HCT116 (cell line): ENCODE measurements around the gene ADK. TPM values are rescaled to one million over a fixed set of nuclear protein-coding genes. Genes with fewer than 3 reads are reported as not detected.
"Not testable (repeated sequence)": the region's sequence is repeated elsewhere in the genome, so short reads cannot be mapped to it uniquely, and the experiment has no call there.

Experiments used
- ATAC-seq: fragments of 200-7000 bp; cut with Tn5 transposase; 2 replicates; pipeline ENCODE4 v1.9.1; 2020; ENCODE audit warnings: mild to moderate bottlenecking, moderate library complexity
- BruUV-seq: library from RNA; stranded (reverse); fragments of 400-500 nt; replicated peaks from 2 replicates; lab custom pipeline; 2021; lab: Mats Ljungman, UMichigan
- CTCF ChIA-PET: fragments of 300-600 bp; sonication (Branson Sonifier 250); formaldehyde crosslinking; loops from one replicate; lab custom pipeline; 2021; ENCODE audit warnings: antibody characterized with exemption; lab: Charles Lee
- POLR2A ChIA-PET: fragments of 300-600, 350-600 bp; sonication (Branson Sonifier 250); formaldehyde crosslinking; loops from one replicate; lab custom pipeline; 2021; ENCODE audit warnings: antibody characterized with exemption; lab: Charles Lee
- RAD21 ChIA-PET, 2 experiments: fragments of 300-600 bp; sonication (Branson Sonifier 250); formaldehyde crosslinking; loops; one replicate each; lab custom pipeline; 2023; ENCODE audit warnings: low total read pairs in 2 of 2; ENCODE audit not compliant: uncharacterized antibody in 2 of 2, unreplicated experiment in 2 of 2, low non-redundant PET in 1 of 2; lab: Charles Lee
- DNase-seq: peaks from one replicate; pipeline ENCODE4 v3.0.0-alpha.2; 2010; ENCODE audit warnings: low read depth, low spot score
- H2AFZ ChIP-seq: fragments of 200-600 bp; shearing (Covaris generic), sonication (generic); 2 replicates; pipeline ENCODE4 v1.6.1; 2017; ENCODE audit warnings: low read depth, mixed run types, mixed read lengths, antibody characterized with exemption, low read length; ENCODE audit not compliant: poor library complexity, severe bottlenecking
- H3K27ac ChIP-seq: 2 replicates; pipeline ENCODE4 v1.5.1; 2012; ENCODE audit warnings: low read depth, low read length
- H3K27me3 ChIP-seq: fragments of 200-600 bp; sonication (generic); 2 replicates; pipeline ENCODE4 v1.6.1; 2016; ENCODE audit warnings: mixed run types, low read length, mixed read lengths; ENCODE audit not compliant: insufficient read depth
- H3K36me3 ChIP-seq, 2 experiments: fragments of 200-500 bp in 1 of 2; fragments of 200-600 bp in 1 of 2; sonication (Bioruptor generic) in 1 of 2; sonication (generic) in 1 of 2; 2 replicates each; pipeline versions ENCODE4 v1.5.1 to v1.6.1; 2014 to 2016; ENCODE audit warnings: low read length in 2 of 2, inconsistent platforms in 1 of 2, mixed read lengths in 1 of 2, mixed run types in 1 of 2; ENCODE audit not compliant: insufficient read depth in 2 of 2, control insufficient read depth in 1 of 2
- H3K4me1 ChIP-seq, 2 experiments: fragments of 200-600 bp in 1 of 2; sonication (generic) in 1 of 2; 2 replicates each; pipeline versions ENCODE4 v1.5.1 to v1.6.1; 2012 to 2017; ENCODE audit warnings: low read length in 2 of 2, inconsistent platforms in 1 of 2, mild to moderate bottlenecking in 1 of 2, mixed read lengths in 1 of 2, mixed run types in 1 of 2, moderate library complexity in 1 of 2; ENCODE audit not compliant: insufficient read depth in 2 of 2, control insufficient read depth in 1 of 2
- H3K4me2 ChIP-seq: fragments of 200-600 bp; sonication (generic); 2 replicates; pipeline ENCODE4 v1.6.1; 2017; ENCODE audit warnings: mixed run types, low read length, mixed read lengths
- H3K4me3 ChIP-seq, 2 experiments: fragments of 200-600 bp in 1 of 2; sonication (generic) in 1 of 2; replicated peaks in 1 of 2; 2 replicates each; pipeline ENCODE4 v1.5.1; 2011 to 2016; ENCODE audit warnings: low read length in 2 of 2, control low read depth in 1 of 2, low read depth in 1 of 2, mild to moderate bottlenecking in 1 of 2, mixed read lengths in 1 of 2, mixed run types in 1 of 2
- H3K79me2 ChIP-seq: fragments of 200-600 bp; sonication (generic); 2 replicates; pipeline ENCODE4 v1.6.1; 2017; ENCODE audit warnings: mild to moderate bottlenecking, mixed run types, low read length, moderate library complexity, mixed read lengths; ENCODE audit not compliant: insufficient read depth
- H3K9ac ChIP-seq: fragments of 200-600 bp; sonication (generic); 2 replicates; pipeline ENCODE4 v1.6.1; 2016; ENCODE audit warnings: low read length, mixed read lengths
- H3K9me2 ChIP-seq: fragments of 200-600 bp; sonication (generic), shearing (Covaris generic); 2 replicates; pipeline ENCODE4 v1.6.1; 2017; ENCODE audit warnings: mixed run types, mild to moderate bottlenecking, moderate library complexity; ENCODE audit not compliant: insufficient read depth
- H3K9me3 ChIP-seq, 2 experiments: fragments of 200-500 bp in 1 of 2; fragments of 200-600 bp in 1 of 2; sonication (Bioruptor generic) in 1 of 2; sonication (generic) in 1 of 2; 2 replicates each; pipeline ENCODE4 v1.6.1; 2014 to 2017; ENCODE audit warnings: low read length in 2 of 2, mixed read lengths in 2 of 2, inconsistent platforms in 1 of 2, low read depth in 1 of 2, mild to moderate bottlenecking in 1 of 2, mixed run types in 1 of 2, moderate library complexity in 1 of 2; ENCODE audit not compliant: control insufficient read depth in 1 of 2, insufficient read depth in 1 of 2
- H4K20me1 ChIP-seq: fragments of 200-600 bp; sonication (generic), shearing (Covaris generic); 2 replicates; pipeline ENCODE4 v1.6.1; 2017; ENCODE audit warnings: mixed run types, mild to moderate bottlenecking, moderate library complexity; ENCODE audit not compliant: insufficient read depth
- EZH2 ChIP-seq: fragments of 200-600 bp; sonication (generic); IDR thresholded peaks from 2 replicates; pipeline ENCODE4 v1.6.1; 2017; ENCODE audit warnings: antibody characterized with exemption, mixed run types
- EZH2phosphoT487 ChIP-seq: fragments of 200-600 bp; IDR thresholded peaks from 2 replicates; pipeline ENCODE4 v1.6.1; 2018; ENCODE audit warnings: antibody characterized with exemption, borderline replicate concordance
- POLR2A ChIP-seq: IDR thresholded peaks from 2 replicates; pipeline ENCODE4 v1.7.0; 2011; ENCODE audit warnings: borderline replicate concordance; ENCODE audit not compliant: insufficient read depth, insufficient read length; ENCODE audit errors: extremely low read depth
- SP1 ChIP-seq: IDR thresholded peaks from 2 replicates; pipeline ENCODE4 v1.6.1; 2012; ENCODE audit warnings: low read depth
- ZNF274 ChIP-seq: fragments of 200-500 bp; sonication (Bioruptor generic); IDR thresholded peaks from 2 replicates; pipeline ENCODE4 v1.6.1; 2014; ENCODE audit warnings: mild to moderate bottlenecking, low read depth, low read length, inconsistent platforms
- intact Hi-C: fragments of 100-400 bp; cut with micrococcal nuclease; formaldehyde crosslinking; loops from 2 replicates; pipeline ENCODE4 v1.10.0; 2022
- total RNA-seq: library from RNA; stranded (reverse); gene quantifications from one replicate; pipeline ENCODE4 v1.2.1, GENCODE V29; 2021; ENCODE audit not compliant: unreplicated experiment
- TF ChIP-seq, protein P1 (sequence below): IDR thresholded peaks from 2 replicates; pipeline ENCODE4 v1.6.1; 2012; ENCODE audit warnings: low read depth

Gene ADK
- total RNA-seq, 1 experiment from 2014 or later = 55.0 TPM

- TF ChIP-seq, protein P1, sequence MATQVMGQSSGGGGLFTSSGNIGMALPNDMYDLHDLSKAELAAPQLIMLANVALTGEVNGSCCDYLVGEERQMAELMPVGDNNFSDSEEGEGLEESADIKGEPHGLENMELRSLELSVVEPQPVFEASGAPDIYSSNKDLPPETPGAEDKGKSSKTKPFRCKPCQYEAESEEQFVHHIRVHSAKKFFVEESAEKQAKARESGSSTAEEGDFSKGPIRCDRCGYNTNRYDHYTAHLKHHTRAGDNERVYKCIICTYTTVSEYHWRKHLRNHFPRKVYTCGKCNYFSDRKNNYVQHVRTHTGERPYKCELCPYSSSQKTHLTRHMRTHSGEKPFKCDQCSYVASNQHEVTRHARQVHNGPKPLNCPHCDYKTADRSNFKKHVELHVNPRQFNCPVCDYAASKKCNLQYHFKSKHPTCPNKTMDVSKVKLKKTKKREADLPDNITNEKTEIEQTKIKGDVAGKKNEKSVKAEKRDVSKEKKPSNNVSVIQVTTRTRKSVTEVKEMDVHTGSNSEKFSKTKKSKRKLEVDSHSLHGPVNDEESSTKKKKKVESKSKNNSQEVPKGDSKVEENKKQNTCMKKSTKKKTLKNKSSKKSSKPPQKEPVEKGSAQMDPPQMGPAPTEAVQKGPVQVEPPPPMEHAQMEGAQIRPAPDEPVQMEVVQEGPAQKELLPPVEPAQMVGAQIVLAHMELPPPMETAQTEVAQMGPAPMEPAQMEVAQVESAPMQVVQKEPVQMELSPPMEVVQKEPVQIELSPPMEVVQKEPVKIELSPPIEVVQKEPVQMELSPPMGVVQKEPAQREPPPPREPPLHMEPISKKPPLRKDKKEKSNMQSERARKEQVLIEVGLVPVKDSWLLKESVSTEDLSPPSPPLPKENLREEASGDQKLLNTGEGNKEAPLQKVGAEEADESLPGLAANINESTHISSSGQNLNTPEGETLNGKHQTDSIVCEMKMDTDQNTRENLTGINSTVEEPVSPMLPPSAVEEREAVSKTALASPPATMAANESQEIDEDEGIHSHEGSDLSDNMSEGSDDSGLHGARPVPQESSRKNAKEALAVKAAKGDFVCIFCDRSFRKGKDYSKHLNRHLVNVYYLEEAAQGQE = no peak
- TF ChIP-seq SP1 (no peak), EZH2phosphoT487 (no peak), EZH2 (no peak), POLR2A (no peak), ZNF274 (no peak)
Measured at GRCh38 chr10:74576586-74576985, 425.6 kb downstream of the ADK start (continued).

GRCh38 chr10:74580438-74580837 lies 429.4 kb downstream of the ADK start:
- H3K36me3 ChIP-seq, H3K27me3 ChIP-seq, BruUV-seq, H3K79me2 ChIP-seq, H4K20me1 ChIP-seq, H2AFZ ChIP-seq, H3K4me2 ChIP-seq, H3K9ac ChIP-seq, ATAC-seq, H3K4me3 ChIP-seq, H3K9me3 ChIP-seq, H3K4me1 ChIP-seq, H3K9me2 ChIP-seq, RAD21 ChIA-PET, intact Hi-C loops, POLR2A ChIA-PET, H3K27ac ChIP-seq, DNase-seq, CTCF ChIA-PET: not testable (repeated sequence)
